DMS79 treated with DMSO at 0.1 percent for 48 hours (cell line): ENCODE data around the gene MRPL19.

Experiments
- DNase-seq: peaks from one replicate; lab custom pipeline; 2025; lab: John Stamatoyannopoulos, UW

Gene MRPL19

DNA sequence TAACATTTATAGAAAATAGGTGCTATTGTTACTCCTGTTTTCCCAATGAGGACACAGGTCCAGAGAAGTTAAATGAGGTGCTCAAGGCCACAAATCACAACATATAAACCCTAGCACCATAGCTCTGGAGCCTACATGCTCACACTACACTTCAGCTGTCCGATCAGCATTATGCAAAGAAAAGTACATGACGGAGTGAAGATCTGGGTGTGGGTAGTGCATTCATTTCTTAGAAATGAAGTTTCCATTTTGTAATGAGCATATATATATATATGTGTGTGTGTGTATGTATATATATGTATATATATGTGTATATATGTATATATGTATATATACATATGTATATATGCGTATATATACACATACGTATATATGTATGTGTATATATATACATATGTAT lies 30.2 kb upstream of the MRPL19 start:
- DNase-seq: no peak

DNA sequence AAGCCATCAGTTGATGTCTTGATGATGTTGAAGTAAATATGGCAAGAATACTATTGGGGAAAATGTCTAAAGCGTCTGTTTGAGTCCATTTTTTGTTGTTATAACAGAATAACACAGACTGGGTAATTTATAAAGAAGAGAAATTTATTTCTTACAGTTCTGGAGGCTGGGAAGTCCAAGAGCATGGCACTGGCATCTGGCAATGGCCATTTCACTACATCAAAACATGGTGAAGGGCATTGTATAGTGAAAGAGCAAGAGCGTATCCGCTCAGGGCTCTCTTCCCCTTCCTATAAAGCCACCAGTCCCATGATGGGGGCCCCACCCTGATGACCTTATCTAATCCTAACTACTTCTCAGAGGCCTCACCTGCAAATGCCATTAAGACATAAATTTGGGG lies 29.6 kb upstream of the MRPL19 start:
- no peak for DNase-seq

- no peak for DNase-seq
These were observed 26.4 kb upstream of the MRPL19 start for GRCh38 chr2:75619956-75620740.

GRCh38 chr2:75621228-75621627 lies 25.4 kb upstream of the MRPL19 start:
- no peak for DNase-seq

- no peak for DNase-seq
These were observed 24.1 kb upstream of the MRPL19 start for GRCh38 chr2:75622500-75622899.

GRCh38 chr2:75622929-75623328 lies 23.7 kb upstream of the MRPL19 start:
- DNase-seq: no peak

DNA sequence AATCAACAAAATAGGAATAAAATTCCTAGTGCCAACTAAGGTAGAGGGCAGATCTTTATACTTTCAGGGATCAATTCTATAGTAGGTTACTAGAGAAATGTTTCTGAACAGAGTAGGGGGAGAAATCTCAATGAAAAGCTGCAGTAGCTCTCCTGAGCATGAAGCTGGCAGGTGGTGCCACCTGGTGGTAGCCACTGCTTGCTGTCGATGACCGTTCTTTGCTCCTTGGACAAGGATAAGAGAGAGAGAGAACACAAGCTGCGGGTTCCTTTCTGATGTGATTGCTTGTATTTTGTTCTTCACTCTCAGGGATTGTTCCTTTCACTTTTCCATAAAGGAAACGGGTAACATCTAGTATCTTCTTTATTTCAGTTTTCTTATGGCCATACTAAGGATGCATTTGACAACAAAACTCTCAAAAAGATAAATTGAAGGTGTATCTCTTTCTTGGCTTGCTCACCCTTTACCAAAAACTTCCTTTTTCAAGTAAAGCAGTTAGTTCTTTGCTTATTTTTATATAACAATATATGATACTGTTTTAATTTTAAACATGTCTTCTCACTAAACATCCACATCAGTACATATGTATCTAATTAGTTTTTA lies 18.6 kb upstream of the MRPL19 start:
- peak; percentile 53 for DNase-seq

GRCh38 chr2:75632091-75632701 lies 14.4 kb upstream of the MRPL19 start:
- no peak for DNase-seq

DNA sequence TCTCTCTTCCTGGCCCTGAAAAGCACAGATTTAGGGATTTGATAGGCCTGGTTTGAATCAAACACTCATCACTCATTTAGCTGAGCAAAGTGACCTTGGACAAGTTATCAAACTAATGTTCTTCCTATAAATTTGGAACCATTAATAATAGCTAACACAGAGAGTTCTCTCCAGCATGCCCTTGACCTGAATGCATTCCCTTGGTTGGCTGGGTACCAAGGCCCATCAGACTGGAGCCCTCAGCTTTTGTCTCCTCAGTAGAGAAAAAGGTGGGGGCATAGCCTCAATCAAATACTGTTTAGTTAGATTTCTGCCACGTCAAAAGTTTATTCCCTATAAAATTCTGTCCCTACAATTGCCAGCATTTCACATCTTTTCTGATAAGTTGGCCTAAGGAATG lies 13.8 kb upstream of the MRPL19 start:
- no peak for DNase-seq

DNA sequence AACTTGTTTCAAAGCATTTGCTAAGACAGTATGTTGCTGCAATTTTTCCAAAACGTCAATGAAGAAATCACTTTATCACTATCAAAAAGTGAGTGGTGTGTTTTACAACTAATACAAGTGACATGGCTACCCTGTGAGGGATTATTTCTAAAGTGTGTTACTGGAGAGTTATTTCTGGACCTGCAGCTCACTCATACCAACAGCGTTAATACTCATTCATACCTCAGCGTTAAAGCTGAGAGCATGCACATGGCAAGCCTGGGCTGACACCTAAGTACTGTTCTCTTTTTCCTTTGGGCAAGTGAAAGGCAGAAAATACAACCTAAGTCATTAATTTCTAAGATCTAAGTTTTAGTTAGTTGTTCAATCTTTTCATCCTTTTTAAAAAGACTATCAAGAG lies 13.0 kb upstream of the MRPL19 start:
- no peak for DNase-seq

- no peak for DNase-seq
These were observed 11.6 kb upstream of the MRPL19 start for GRCh38 chr2:75634945-75635344.

DNA sequence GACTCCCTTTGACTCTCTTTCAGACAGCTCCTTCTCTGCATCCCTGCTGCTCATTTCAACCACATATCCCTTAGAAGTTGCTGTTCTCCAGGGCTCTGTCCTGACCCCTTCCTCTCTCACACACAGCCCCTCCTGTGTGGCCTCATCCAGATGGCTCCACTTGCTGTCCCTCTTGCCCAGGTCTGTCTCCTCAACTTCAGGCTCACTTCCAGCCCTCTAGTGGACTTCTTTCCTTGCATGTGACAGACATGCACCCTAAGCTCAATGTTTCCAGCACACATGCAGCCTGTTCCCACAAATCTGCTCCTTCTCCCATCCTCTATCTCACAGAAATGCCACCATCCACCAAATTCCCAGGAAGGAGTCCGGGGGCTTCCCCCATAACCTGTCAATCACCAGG lies 9.0 kb upstream of the MRPL19 start:
- DNase-seq: no peak

- DNase-seq: peak; percentile 38
These were observed 5.9 kb upstream of the MRPL19 start for GRCh38 chr2:75640621-75641121.

DNA sequence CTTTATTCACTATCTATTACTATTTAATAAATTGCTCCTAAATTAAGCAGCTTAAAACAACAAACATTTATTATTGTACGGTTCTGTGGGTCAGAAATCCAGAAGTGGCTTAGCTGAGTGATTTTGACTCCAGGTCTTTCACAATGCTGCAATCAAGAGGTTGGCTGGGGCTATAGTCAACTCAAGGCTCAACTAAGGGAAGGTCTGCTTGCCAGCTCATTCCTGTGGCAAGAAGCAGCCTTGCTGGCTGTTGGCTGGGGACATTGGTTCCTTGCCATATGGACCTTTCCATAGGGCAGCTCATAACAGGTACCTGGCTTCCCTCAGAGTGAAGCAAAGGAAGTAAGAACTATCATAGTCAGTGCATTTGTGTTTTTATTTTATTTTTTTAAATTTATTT lies 5.0 kb upstream of the MRPL19 start:
- no peak for DNase-seq

DNA sequence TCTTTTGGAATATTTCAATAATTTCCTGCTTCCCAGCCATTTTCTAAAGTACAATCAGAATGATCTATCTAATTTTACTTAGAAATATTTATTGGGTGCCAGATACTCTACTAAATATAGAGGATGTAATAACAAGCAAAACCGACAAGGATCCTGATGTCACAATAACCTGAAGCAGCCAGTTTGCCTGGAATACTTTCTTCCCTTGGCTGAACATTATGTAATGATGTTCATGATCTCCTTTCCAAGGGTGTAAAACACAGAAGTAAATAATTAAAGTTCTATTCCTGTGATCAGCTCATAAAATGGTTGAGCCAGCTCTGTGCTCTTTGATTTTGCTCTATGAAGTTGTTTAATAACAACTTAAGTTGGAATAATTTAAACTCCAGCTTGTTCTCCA lies 2.6 kb upstream of the MRPL19 start:
- no peak for DNase-seq

- DNase-seq: no peak
These were observed 940 bp upstream of the MRPL19 start for GRCh38 chr2:75645643-75646042.

DNA sequence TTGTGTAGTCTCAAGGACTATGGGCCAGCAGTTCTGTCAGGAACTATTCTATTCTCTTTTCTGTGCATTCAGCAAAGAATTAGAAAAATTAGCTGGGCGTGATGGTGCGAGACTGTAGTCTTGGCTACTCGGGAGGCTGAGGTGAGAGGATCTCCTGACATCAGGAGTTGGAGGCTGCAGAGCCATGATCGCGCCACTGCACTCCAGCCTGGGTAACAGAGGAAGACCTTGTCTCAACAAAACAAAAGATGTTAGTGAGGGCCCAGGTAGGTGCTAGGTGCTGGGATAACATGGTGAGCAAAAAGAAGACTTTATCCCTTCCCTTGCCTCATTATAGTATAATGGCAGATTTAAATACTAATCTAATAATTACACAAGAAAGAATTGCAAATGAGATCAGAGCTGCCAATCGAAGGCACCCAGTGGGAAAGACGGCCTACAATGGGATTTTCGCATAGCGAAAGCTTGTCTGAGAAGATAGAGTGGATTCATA lies 447 bp upstream of the MRPL19 start:
- DNase-seq: no peak

DNA sequence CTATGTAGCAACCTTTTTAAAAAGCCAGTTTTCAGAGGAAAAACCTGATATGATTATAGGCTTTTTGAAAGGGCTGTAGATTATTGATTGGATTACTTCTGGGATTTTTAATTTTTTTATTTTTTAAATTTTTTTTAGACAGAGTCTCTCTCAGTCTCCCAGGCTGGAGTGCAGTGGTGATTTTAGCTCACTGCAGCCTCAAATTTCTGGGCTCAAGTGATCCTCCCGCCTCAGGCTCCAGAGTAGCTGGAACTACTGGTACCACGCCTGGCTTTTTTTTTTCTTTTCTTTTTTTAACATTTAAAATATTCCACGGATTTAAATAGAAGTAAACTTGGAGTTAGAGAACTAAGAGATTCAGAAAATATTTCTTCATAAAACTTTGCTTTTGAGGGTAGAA lies 1.2 kb downstream of the MRPL19 start:
- DNase-seq: no peak

DNA sequence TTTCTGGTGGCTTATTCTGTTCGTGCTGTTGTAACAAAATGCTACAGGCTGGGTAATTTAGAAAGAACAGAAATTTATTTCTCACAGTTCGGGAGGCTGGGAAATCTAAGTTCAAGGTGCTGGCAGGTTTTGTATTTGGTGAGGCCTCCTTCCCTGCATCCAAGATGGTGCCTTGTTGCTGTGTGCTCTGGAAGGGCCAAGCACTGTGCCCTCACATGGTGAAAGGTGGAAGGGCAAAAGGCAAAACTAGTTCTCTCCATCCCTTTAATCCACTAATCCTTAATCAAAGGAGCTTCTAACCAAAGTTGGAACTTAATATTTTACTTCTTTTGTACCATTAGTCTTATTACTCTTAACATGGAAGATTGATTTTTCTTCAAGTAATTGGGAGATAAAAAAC lies 7.4 kb downstream of the MRPL19 start:
- no peak for DNase-seq

DNA sequence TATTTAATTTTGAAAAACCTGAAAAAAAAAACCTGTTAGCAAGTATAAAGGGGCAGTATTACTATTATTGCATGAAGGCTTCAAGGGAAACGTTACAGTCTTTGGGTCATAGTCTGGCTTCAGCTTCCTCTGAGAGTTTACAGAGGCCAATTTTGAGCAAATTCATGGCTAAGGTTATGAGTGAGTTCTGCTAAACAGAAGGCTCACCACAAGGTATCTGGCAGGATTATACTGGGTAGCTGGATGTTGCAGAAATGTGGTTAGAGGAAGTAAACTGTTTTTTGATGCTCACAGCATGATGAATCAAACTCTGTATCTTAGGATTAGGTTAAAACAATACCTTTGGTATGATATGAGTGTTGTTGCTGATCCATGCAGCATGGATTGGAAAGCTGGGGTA lies 9.3 kb downstream of the MRPL19 start:
- no peak for DNase-seq

- DNase-seq: no peak
These were observed 10.0 kb downstream of the MRPL19 start for GRCh38 chr2:75656563-75656962.

GRCh38 chr2:75657798-75658197 lies 11.2 kb downstream of the MRPL19 start:
- no peak for DNase-seq

- DNase-seq: no peak
These were observed 20.3 kb downstream of the MRPL19 start for GRCh38 chr2:75666911-75667310.
